HepG2 (cell line): ENCODE measurements around the gene SIGLEC10. TPM values are rescaled to one million over a fixed set of nuclear protein-coding genes. Genes with fewer than 3 reads are reported as not detected.

Experiments used
- ATRX ChIP-seq: sonication (generic); formaldehyde crosslinking; IDR thresholded peaks from 2 replicates; pipeline ENCODE4 v1.4.0; 2020; ENCODE audit warnings: missing genetic modification reagents, borderline replicate concordance
- FOXJ3 ChIP-seq: sonication (generic); formaldehyde crosslinking; IDR thresholded peaks from 2 replicates; pipeline ENCODE4 v1.4.0; 2020; ENCODE audit warnings: missing genetic modification reagents, mild to moderate bottlenecking, borderline replicate concordance
- GLI4 ChIP-seq: sonication (generic); formaldehyde crosslinking; IDR thresholded peaks from 2 replicates; pipeline ENCODE4 v1.5.1; 2020; ENCODE audit warnings: missing genetic modification reagents, mild to moderate bottlenecking, moderate library complexity, borderline replicate concordance
- GPN1 ChIP-seq: sonication (generic); formaldehyde crosslinking; IDR thresholded peaks from 2 replicates; pipeline ENCODE4 v1.5.1; 2020; ENCODE audit warnings: missing genetic modification reagents, borderline replicate concordance
- HNRNPUL1 ChIP-seq: fragments of 200-400 bp; formaldehyde crosslinking; IDR thresholded peaks from 2 replicates; pipeline ENCODE4 v1.6.1; 2017; ENCODE audit warnings: low read depth, mild to moderate bottlenecking, low read length, moderate library complexity
- MIXL1 ChIP-seq: IDR thresholded peaks from 2 replicates; pipeline ENCODE4 v1.6.1; 2016
- SMARCE1 ChIP-seq: fragments of 450-650 bp; IDR thresholded peaks from 2 replicates; pipeline ENCODE4 v1.6.1; 2017; ENCODE audit warnings: borderline replicate concordance
- ZNF557 ChIP-seq: sonication (generic); formaldehyde crosslinking; IDR thresholded peaks from 2 replicates; pipeline ENCODE4 v1.4.0; 2020; ENCODE audit warnings: missing genetic modification reagents
- ZSCAN25 ChIP-seq: sonication (generic); formaldehyde crosslinking; IDR thresholded peaks from 2 replicates; pipeline ENCODE4 v1.8.0; 2022; ENCODE audit warnings: mild to moderate bottlenecking, missing genetic modification reagents
- polyA plus RNA-seq, 8 experiments: library from polyadenylated mRNA; depleted of rRNA in 3 of 8; stranded (reverse) in 7 of 8; unstranded in 1 of 8; fragments of >200 nt; fragmentation: Illumina TruSeq in 4 of 8; extraction: Trizol in 4 of 8; gene quantifications; 2 replicates each; pipeline versions ENCODE4 v1.2.1 to v1.2.3, GENCODE V29; 2011 to 2016; ENCODE audit warnings: low read depth in 4 of 8, missing spikeins in 1 of 8, mixed read lengths in 1 of 8; ENCODE audit not compliant: insufficient read depth in 1 of 8
- total RNA-seq, 5 experiments: library from RNA; depleted of rRNA; stranded (reverse); fragments of >200 nt; fragmentation: Illumina TruSeq; extraction: Trizol; gene quantifications; 2 replicates each; pipeline ENCODE4 v1.2.3, GENCODE V29; 2016; ENCODE audit warnings: low read depth in 1 of 5
- TF ChIP-seq, protein P1 (sequence below): sonication (generic); formaldehyde crosslinking; IDR thresholded peaks from 2 replicates; pipeline ENCODE4 v1.4.0; 2020; ENCODE audit warnings: missing genetic modification reagents, borderline replicate concordance
- TF ChIP-seq, protein P2 (sequence below): sonication (generic); formaldehyde crosslinking; IDR thresholded peaks from 2 replicates; pipeline ENCODE4 v1.4.0; 2020; ENCODE audit warnings: missing genetic modification reagents
- TF ChIP-seq, protein P3 (sequence below): sonication (generic); formaldehyde crosslinking; IDR thresholded peaks from 2 replicates; pipeline ENCODE4 v1.4.0; 2020; ENCODE audit warnings: missing genetic modification reagents, mild to moderate bottlenecking, borderline replicate concordance
- TF ChIP-seq, protein P4 (sequence below): sonication (generic); formaldehyde crosslinking; IDR thresholded peaks from 2 replicates; pipeline ENCODE4 v1.4.0; 2020; ENCODE audit warnings: mild to moderate bottlenecking, missing genetic modification reagents, borderline replicate concordance
- TF ChIP-seq, protein P5 (sequence below): IDR thresholded peaks from 2 replicates; pipeline ENCODE4 v1.6.1; 2016; ENCODE audit warnings: control low read depth
- TF ChIP-seq, protein P6 (sequence below): sonication (generic); formaldehyde crosslinking; IDR thresholded peaks from 2 replicates; pipeline ENCODE4 v1.5.0; 2020; ENCODE audit warnings: missing genetic modification reagents

SIGLEC10 gene
- total and polyA plus RNA-seq, 2 of the 13 experiments (the other 11 are each of a cell fraction or from before 2014, with no cell fraction given) = not detected

DNA sequence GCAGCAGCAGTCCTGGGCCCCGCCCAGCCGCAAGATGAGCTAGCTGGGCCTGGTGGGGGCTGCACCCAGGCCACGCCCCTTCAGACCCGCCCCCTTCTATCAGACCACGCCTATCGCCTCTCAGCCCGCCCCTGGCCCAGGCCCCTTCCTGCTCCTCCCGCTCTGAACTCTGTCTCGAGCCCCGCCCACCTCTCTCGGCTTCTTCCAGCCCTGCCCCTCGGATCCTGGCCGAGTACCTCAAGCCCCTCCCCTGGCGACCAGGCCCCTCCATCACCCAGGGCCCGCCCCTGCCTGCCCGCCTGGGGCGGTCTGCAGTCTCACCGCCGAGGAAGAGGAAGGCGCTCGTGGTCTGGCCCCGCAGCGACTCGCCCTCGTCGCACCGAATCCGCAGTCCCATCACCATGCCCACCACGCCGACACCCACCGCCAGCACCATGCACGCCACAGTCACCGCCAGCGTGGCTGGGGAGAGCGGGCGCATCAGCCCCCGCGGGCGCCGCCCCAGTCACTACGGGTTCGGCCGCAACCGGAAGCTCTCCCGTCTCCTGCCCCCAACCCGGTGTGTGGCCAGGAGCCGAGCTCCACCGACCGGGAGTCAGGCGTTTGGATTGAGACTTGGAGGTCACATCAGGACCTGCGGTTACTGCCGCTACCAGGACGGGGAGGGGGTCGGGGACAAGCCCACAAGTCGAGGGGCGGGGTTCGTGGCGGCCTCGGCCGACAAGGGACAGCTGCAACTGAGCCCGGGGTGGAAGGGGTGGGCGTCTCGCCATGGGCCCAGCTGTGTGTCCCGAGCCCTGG lies 49.7 kb downstream of the SIGLEC10 start (continued):
- TF ChIP-seq, protein P1, sequence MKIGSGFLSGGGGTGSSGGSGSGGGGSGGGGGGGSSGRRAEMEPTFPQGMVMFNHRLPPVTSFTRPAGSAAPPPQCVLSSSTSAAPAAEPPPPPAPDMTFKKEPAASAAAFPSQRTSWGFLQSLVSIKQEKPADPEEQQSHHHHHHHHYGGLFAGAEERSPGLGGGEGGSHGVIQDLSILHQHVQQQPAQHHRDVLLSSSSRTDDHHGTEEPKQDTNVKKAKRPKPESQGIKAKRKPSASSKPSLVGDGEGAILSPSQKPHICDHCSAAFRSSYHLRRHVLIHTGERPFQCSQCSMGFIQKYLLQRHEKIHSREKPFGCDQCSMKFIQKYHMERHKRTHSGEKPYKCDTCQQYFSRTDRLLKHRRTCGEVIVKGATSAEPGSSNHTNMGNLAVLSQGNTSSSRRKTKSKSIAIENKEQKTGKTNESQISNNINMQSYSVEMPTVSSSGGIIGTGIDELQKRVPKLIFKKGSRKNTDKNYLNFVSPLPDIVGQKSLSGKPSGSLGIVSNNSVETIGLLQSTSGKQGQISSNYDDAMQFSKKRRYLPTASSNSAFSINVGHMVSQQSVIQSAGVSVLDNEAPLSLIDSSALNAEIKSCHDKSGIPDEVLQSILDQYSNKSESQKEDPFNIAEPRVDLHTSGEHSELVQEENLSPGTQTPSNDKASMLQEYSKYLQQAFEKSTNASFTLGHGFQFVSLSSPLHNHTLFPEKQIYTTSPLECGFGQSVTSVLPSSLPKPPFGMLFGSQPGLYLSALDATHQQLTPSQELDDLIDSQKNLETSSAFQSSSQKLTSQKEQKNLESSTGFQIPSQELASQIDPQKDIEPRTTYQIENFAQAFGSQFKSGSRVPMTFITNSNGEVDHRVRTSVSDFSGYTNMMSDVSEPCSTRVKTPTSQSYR (CRISPR knock-in tag) = 0 out of 2 replicates have a peak, but pooled peaks have one; percentile 33
- TF ChIP-seq MIXL1 (0 out of 2 replicates have a peak, but pooled peaks have one; percentile 7), FOXJ3 (CRISPR knock-in tag) (no peak), ATRX (CRISPR knock-in tag) (no peak), GPN1 (0 out of 2 replicates have a peak, but pooled peaks have one; percentile 36), ZSCAN25 (CRISPR knock-in tag) (peak; percentile 73), HNRNPUL1 (no peak), ZNF557 (CRISPR knock-in tag) (no peak), SMARCE1 (no peak), GLI4 (peak; percentile 57; the same call in 1 of the 2 replicates)
- TF ChIP-seq, protein P2, sequence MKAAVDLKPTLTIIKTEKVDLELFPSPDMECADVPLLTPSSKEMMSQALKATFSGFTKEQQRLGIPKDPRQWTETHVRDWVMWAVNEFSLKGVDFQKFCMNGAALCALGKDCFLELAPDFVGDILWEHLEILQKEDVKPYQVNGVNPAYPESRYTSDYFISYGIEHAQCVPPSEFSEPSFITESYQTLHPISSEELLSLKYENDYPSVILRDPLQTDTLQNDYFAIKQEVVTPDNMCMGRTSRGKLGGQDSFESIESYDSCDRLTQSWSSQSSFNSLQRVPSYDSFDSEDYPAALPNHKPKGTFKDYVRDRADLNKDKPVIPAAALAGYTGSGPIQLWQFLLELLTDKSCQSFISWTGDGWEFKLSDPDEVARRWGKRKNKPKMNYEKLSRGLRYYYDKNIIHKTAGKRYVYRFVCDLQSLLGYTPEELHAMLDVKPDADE (CRISPR knock-in tag) = no peak
- TF ChIP-seq, protein P3, sequence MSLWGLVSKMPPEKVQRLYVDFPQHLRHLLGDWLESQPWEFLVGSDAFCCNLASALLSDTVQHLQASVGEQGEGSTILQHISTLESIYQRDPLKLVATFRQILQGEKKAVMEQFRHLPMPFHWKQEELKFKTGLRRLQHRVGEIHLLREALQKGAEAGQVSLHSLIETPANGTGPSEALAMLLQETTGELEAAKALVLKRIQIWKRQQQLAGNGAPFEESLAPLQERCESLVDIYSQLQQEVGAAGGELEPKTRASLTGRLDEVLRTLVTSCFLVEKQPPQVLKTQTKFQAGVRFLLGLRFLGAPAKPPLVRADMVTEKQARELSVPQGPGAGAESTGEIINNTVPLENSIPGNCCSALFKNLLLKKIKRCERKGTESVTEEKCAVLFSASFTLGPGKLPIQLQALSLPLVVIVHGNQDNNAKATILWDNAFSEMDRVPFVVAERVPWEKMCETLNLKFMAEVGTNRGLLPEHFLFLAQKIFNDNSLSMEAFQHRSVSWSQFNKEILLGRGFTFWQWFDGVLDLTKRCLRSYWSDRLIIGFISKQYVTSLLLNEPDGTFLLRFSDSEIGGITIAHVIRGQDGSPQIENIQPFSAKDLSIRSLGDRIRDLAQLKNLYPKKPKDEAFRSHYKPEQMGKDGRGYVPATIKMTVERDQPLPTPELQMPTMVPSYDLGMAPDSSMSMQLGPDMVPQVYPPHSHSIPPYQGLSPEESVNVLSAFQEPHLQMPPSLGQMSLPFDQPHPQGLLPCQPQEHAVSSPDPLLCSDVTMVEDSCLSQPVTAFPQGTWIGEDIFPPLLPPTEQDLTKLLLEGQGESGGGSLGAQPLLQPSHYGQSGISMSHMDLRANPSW (CRISPR knock-in tag) = no peak
- TF ChIP-seq, protein P4, sequence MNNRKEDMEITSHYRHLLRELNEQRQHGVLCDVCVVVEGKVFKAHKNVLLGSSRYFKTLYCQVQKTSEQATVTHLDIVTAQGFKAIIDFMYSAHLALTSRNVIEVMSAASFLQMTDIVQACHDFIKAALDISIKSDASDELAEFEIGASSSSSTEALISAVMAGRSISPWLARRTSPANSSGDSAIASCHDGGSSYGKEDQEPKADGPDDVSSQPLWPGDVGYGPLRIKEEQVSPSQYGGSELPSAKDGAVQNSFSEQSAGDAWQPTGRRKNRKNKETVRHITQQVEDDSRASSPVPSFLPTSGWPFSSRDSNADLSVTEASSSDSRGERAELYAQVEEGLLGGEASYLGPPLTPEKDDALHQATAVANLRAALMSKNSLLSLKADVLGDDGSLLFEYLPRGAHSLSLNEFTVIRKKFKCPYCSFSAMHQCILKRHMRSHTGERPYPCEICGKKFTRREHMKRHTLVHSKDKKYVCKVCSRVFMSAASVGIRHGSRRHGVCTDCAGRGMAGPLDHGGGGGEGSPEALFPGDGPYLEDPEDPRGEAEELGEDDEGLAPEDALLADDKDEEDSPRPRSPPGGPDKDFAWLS (CRISPR knock-in tag) = 0 out of 2 replicates have a peak, but pooled peaks have one; percentile 37
- TF ChIP-seq, protein P5, sequence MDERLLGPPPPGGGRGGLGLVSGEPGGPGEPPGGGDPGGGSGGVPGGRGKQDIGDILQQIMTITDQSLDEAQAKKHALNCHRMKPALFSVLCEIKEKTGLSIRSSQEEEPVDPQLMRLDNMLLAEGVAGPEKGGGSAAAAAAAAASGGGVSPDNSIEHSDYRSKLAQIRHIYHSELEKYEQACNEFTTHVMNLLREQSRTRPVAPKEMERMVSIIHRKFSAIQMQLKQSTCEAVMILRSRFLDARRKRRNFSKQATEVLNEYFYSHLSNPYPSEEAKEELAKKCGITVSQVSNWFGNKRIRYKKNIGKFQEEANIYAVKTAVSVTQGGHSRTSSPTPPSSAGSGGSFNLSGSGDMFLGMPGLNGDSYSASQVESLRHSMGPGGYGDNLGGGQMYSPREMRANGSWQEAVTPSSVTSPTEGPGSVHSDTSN = no peak
- TF ChIP-seq, protein P6, sequence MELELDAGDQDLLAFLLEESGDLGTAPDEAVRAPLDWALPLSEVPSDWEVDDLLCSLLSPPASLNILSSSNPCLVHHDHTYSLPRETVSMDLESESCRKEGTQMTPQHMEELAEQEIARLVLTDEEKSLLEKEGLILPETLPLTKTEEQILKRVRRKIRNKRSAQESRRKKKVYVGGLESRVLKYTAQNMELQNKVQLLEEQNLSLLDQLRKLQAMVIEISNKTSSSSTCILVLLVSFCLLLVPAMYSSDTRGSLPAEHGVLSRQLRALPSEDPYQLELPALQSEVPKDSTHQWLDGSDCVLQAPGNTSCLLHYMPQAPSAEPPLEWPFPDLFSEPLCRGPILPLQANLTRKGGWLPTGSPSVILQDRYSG (CRISPR knock-in tag) = no peak
